Epithelial cell of esophagus (primary cell): Measurements from ENCODE around the gene MAP2K6.
A peak's percentile ranks its signal among the peaks of the same experiment; 100 is the strongest.

Experiments
- DNase-seq: peaks from one replicate; pipeline ENCODE4 v3.0.0; 2010; ENCODE audit warnings: low read depth
- H3K4me3 ChIP-seq: 2 replicates; pipeline ENCODE4 v1.5.1; 2011; ENCODE audit warnings: mild to moderate bottlenecking, low read length, control low read depth
- TF ChIP-seq, protein P1 (sequence below): IDR thresholded peaks from 2 replicates; pipeline ENCODE4 v1.5.1; 2011; ENCODE audit warnings: low read depth, mild to moderate bottlenecking, low read length, control low read depth, inconsistent platforms; ENCODE audit not compliant: insufficient read depth; ENCODE audit errors: missing control alignments

MAP2K6 gene

DNA sequence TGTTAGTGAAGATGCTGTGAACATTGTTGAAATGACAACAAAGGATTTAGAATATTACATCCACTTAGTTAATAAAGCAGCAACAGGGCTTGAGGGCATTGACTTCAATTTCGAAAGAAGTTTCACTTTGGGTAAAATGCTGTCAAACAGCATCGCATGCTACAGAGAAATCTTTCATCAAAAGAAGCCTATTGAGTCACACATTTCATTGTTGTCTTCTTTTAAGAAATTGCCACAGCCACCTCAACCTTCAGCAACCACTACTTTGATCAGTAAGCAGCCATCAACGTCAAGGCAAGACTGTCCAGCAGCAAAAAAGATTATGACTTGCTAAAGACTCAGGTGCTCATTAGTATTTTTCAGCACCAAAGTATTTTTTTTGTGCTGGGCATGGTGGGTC lies 13.2 kb upstream of the MAP2K6 start:
- TF ChIP-seq, protein P1, sequence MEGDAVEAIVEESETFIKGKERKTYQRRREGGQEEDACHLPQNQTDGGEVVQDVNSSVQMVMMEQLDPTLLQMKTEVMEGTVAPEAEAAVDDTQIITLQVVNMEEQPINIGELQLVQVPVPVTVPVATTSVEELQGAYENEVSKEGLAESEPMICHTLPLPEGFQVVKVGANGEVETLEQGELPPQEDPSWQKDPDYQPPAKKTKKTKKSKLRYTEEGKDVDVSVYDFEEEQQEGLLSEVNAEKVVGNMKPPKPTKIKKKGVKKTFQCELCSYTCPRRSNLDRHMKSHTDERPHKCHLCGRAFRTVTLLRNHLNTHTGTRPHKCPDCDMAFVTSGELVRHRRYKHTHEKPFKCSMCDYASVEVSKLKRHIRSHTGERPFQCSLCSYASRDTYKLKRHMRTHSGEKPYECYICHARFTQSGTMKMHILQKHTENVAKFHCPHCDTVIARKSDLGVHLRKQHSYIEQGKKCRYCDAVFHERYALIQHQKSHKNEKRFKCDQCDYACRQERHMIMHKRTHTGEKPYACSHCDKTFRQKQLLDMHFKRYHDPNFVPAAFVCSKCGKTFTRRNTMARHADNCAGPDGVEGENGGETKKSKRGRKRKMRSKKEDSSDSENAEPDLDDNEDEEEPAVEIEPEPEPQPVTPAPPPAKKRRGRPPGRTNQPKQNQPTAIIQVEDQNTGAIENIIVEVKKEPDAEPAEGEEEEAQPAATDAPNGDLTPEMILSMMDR = no peak
- DNase-seq = peak; percentile 30
- no peak overlapping the region for H3K4me3 ChIP-seq

DNA sequence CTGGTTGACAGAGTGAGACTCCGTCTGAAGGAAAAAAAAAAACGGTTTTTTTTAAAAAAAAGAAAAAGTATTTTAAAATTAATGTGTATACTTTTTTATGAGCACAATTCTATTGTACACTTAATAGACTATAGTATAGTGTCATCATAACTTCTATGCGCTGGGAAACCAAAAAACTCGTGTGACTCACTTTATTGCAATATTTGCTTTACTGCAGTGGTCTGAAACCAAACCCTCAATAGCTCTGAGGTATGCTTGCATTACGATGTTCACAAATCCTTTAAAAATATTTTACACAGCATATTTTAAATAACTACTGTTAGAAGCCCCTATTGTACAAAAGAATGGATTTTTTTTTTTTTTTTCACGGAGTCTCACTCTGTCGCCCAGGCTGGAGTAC lies 12.4 kb upstream of the MAP2K6 start:
- no peak overlapping the region for H3K4me3 ChIP-seq
- TF ChIP-seq, protein P1 = no peak
- peak; percentile 28 for DNase-seq

DNA sequence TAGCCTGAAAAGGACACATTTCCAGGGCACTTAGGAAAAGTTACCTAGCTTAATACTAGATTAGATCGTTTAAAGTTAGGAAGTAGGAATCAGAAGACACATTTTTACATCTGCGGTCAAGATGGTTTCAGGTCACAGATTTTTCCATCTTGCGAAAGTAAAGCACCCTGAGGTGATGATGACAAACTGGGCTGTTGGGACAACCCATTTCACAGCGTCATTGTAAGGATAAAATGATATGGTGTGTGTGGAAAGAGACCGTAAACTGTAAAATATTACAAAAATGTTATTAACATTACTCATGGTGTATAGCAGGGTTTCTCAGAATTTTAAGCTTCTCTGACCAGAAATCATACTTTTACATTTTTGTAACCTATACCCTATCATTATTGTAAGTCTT lies 10.1 kb upstream of the MAP2K6 start:
- TF ChIP-seq, protein P1 = no peak
- DNase-seq = peak; percentile 8
- no peak overlapping the region for H3K4me3 ChIP-seq

GRCh38 chr17:69405096-69405495 lies 9.4 kb upstream of the MAP2K6 start:
- TF ChIP-seq, protein P1 = no peak
- H3K4me3 ChIP-seq = no peak overlapping the region
- DNase-seq = peak; percentile 24

- peak; percentile 47 for DNase-seq
These were observed 7.6 kb upstream of the MAP2K6 start for GRCh38 chr17:69406941-69407340.

DNA sequence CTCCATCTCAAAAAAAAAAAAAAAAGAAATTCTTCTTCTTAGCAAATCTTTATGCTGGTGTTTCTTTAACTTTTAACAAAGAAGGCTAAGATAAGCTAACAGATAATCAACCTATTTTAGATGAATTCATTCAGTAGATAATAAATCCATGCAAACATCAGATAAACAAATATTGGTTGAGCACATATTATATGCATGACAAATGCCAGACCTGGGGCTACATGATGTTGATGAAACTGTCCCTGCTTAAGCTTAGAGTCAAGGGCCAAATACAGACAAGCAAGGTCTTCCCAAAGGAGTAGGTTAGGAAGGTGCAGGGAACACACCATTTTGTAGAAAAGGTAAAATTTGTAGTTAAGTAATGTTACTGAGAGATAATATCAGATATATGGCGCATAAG lies 6.7 kb upstream of the MAP2K6 start:
- H3K4me3 ChIP-seq = no peak overlapping the region
- DNase-seq = no peak
- TF ChIP-seq, protein P1 = no peak

More at GRCh38 chr17:69406941-69407340, 7.6 kb upstream of the MAP2K6 start:
- TF ChIP-seq, protein P1 = no peak
- H3K4me3 ChIP-seq = no peak overlapping the region

- no peak for DNase-seq
- H3K4me3 ChIP-seq = no peak overlapping the region
- TF ChIP-seq, protein P1 = no peak
These were observed 3.8 kb upstream of the MAP2K6 start for GRCh38 chr17:69410671-69411070.
